Liver (tissue), 3 donors: ENCODE data around the gene TTC21B.
"Not testable (repeated sequence)": the region's sequence is repeated elsewhere in the genome, so short reads cannot be mapped to it uniquely, and the experiment has no call there.

Source experiments
- SP1 ChIP-seq: IDR thresholded peaks from 2 replicates; pipeline ENCODE4 v1.6.1; 2018; ENCODE audit warnings: antibody characterized with exemption, mild to moderate bottlenecking
- YY1 ChIP-seq: IDR thresholded peaks from 2 replicates; pipeline ENCODE4 v1.6.1; 2016; ENCODE audit warnings: antibody characterized with exemption, mild to moderate bottlenecking
- TF ChIP-seq, protein P1 (sequence below): fragments of 150-350 bp; IDR thresholded peaks from 2 replicates; pipeline ENCODE4 v1.5.1; 2017; ENCODE audit warnings: improper control_type of control experiment, low read depth, low read length; ENCODE audit not compliant: missing input control
- TF ChIP-seq, protein P2 (sequence below): IDR thresholded peaks from 2 replicates; pipeline ENCODE4 v1.6.1; 2016; ENCODE audit warnings: antibody characterized with exemption, mild to moderate bottlenecking
- donor health status: healthy.
- donor health status: healthy.

DNA sequence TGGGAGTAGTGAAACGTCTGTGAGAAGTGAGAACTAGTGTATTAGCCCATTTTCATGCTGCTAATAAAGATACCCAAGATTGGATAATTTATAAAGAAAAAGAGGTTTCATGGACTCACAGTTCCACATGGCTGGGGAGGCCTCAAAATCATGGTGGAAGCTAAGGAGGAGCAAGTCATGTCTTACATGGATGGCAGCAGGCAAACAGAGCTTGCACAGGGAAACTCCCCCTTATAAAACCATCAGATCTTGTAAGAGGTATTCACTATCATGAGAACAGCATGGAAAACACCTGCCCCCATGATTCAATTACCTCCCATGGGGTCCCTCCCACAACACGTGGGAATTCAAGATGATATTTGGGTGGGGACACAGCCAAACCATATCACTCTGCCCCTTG, 93.9 kb downstream of the TTC21B start:
- not testable (repeated sequence) for TF ChIP-seq SP1, YY1
- TF ChIP-seq, protein P1, sequence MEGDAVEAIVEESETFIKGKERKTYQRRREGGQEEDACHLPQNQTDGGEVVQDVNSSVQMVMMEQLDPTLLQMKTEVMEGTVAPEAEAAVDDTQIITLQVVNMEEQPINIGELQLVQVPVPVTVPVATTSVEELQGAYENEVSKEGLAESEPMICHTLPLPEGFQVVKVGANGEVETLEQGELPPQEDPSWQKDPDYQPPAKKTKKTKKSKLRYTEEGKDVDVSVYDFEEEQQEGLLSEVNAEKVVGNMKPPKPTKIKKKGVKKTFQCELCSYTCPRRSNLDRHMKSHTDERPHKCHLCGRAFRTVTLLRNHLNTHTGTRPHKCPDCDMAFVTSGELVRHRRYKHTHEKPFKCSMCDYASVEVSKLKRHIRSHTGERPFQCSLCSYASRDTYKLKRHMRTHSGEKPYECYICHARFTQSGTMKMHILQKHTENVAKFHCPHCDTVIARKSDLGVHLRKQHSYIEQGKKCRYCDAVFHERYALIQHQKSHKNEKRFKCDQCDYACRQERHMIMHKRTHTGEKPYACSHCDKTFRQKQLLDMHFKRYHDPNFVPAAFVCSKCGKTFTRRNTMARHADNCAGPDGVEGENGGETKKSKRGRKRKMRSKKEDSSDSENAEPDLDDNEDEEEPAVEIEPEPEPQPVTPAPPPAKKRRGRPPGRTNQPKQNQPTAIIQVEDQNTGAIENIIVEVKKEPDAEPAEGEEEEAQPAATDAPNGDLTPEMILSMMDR: not testable (repeated sequence)
- TF ChIP-seq, protein P2, sequence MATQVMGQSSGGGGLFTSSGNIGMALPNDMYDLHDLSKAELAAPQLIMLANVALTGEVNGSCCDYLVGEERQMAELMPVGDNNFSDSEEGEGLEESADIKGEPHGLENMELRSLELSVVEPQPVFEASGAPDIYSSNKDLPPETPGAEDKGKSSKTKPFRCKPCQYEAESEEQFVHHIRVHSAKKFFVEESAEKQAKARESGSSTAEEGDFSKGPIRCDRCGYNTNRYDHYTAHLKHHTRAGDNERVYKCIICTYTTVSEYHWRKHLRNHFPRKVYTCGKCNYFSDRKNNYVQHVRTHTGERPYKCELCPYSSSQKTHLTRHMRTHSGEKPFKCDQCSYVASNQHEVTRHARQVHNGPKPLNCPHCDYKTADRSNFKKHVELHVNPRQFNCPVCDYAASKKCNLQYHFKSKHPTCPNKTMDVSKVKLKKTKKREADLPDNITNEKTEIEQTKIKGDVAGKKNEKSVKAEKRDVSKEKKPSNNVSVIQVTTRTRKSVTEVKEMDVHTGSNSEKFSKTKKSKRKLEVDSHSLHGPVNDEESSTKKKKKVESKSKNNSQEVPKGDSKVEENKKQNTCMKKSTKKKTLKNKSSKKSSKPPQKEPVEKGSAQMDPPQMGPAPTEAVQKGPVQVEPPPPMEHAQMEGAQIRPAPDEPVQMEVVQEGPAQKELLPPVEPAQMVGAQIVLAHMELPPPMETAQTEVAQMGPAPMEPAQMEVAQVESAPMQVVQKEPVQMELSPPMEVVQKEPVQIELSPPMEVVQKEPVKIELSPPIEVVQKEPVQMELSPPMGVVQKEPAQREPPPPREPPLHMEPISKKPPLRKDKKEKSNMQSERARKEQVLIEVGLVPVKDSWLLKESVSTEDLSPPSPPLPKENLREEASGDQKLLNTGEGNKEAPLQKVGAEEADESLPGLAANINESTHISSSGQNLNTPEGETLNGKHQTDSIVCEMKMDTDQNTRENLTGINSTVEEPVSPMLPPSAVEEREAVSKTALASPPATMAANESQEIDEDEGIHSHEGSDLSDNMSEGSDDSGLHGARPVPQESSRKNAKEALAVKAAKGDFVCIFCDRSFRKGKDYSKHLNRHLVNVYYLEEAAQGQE: not testable (repeated sequence)
